ENCODE measurements around the gene VTN.

VTN gene

GRCh38 chr17:28324781-28325180, 45.3 kb downstream of the VTN start:
- no peak for DNase-seq

DNA sequence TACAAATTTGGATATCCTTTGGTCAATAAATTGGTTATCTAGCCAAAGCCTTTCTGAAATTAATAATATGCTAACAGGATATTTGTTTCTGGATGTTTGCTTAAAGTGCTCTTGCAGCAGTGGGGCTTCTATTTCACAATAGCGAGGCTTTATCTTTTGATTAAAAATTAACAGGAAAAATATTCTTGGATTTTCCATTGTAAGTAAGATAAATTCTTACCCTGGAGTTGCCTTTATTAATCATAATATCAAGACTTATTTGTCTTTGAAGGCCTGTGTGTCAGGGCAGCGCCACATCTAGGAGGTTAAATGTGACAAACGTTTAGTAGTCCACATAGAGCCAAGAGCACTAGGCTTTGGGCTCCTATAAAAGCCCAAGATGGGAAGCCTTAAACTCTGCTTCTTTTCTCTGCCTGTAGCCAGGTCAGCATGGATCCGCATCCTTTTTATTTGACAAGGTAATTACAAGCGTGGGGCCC, 45.8 kb downstream of the VTN start:
- no peak for DNase-seq

- DNase-seq = no peak
Measured at GRCh38 chr17:28320215-28321061, 49.7 kb downstream of the VTN start.

DNA sequence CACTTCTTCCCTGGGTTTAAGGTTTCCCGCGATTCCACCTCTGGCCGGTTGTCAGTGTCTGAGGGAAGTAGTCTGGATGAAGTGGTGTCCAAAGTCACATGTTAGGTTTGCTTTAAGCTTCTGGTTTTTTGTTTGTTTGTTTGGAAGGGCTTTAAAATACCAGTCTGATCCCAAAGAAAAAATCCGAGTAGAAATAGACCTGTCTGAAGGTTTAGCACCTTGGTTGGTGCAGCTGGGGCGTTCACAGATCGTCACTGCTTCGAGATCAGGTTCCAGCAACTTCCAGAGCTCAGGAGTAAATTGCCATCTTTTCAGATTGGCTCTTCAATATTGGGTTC, 50.5 kb downstream of the VTN start:
- no peak for DNase-seq

DNA sequence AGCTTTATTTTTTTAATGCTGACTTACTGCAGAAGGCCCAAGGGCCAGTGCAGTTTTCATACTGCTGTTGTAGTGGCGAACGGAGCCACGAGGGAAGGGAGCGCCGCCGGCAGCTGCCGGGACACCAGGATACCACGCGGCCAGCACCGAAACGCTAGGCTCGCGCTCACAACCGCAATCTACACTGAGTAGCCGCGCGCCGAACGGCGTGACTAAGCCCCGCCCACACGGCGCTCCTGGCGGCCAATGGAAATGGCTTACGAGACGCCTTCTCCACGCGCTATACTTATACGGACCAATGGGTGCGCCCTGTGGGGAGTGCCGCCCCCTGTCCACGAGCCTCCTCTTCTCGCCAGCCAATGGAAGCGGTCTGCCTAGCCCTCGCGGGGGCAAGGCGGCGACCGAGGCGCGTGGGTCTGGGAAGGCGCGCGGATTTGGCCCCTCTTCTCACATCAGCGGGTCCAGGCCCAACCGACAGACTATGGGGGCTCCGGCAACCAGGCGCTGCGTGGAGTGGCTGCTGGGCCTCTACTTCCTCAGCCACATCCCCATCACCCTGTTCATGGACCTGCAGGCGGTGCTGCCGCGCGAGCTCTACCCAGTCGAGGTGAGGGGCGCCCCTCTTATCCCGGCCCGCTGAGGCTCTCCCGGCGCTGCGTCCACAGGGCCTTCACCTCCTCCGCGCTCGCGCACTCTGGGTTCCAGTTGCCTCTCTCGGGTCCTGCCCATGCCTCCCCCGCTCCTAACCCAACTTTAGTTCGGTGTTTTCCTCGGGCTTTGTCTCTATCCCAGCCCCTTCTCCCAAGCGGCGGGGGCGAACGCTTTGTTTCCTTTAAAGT, 51.1 kb downstream of the VTN start, which contains the start of gene TMEM97:
TMEM97 (plus strand) TSS at position 442 of the 839 bp plus-strand sequence; CDS start at position 482, 40 bp downstream.
- peak; percentile 49 to 97 (median 93) for DNase-seq

- no peak for DNase-seq
Measured at GRCh38 chr17:28317966-28318758, 51.9 kb downstream of the VTN start.
